Kidney glomerular epithelial cell (primary cell): ENCODE data around the gene PKD1L1.

Experiments
- DNase-seq: peaks from one replicate; lab custom pipeline; 2025; lab: John Stamatoyannopoulos, UW

The PKD1L1 gene

DNA sequence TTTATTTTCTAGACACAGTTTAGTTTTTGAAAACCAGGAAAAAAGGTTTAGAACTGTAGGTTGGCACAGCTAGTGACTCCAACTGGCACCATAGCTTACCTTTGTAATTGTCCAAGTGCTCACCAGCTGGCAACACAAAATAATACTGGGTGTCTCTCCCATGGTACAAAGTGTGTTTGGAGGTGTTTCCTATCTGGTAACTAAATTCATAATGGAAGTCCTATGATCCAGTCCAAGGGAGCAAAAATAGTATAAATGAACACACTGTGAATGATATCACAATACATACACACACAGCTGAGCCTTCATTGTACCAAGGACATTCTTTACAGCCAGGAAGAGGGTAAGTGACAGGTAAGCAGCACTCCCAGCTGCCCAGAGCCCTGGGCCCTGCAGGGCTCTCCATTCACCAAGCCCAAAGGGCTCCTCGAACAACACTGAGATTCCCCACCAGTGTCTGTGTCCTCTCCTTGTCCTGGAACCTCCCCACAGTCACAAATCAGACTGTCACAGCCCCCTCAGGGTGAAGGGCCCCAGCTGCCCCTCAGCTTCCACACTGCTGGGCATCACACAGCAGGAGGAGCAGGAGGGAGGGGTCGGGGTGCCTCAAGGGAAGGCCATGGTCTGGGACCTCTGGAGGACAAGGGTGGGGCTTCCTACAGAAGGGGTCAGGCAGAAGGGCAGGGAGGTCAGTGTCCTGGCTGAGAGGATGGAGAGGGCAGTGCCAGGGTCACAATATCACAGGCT is 72.1 kb downstream of the PKD1L1 start:
- no peak for DNase-seq

DNA sequence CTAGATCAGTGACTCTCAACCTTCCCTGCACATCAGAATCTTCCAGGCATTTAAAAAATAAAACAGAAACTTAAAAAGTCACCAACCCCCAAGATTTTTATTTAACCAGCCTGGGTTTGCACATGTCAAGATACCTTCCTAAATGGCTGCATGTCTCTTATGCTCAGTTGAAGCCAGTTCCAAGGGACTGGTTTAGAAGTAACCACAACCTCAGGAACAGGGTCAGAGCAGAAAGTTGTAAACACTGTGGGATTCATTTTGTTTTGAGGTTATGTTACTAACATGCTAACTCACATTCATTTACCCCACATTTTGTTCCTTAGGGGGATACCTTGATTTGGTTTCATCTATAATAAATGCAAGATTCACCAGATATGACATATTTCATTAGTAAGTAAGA is 72.9 kb downstream of the PKD1L1 start:
- no peak for DNase-seq

DNA sequence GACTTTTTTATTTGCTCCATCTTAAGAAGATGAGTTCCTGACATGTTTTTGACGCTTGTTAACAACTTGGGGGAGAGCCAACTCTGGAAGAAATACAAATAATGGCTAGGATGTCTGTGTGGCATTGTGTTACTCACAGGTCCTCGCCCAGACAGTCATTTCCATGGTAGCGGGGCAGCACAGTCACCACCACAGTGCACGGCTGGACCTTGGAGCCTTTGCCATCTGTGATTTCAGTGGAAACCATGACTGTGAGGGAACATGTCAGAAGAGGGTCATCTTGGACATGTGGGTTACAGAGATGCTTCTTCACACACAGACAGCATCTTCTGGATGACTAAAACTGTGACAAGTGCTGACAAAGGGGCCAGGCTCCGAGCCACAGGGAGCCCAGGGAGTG is 74.5 kb downstream of the PKD1L1 start:
- DNase-seq = peak; percentile 9

GRCh38 chr7:47867286-47867685 is 81.0 kb downstream of the PKD1L1 start:
- DNase-seq = no peak

DNA sequence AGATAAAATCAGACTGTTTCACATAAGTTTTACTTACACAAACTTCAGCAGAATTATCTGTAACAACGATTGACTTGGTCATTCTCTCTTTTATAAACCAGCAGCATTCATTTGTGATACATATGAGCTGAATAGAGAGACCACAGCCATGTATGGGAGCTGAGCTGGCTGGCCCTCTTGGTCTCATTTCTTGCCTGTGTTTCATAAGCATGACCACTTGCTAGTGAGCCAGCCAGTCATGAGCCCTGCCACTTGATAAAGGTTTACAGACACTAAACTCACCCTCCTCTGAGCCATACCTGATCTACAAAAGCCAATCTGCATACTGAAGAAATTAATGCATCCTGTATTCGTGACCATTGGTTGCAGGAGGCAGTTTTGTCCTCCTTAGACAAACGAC is 82.1 kb downstream of the PKD1L1 start:
- DNase-seq = no peak

- no peak for DNase-seq
These were observed 95.7 kb downstream of the PKD1L1 start for GRCh38 chr7:47852330-47853245.

GRCh38 chr7:47847207-47847606 is 101.1 kb downstream of the PKD1L1 start:
- no peak for DNase-seq

DNA sequence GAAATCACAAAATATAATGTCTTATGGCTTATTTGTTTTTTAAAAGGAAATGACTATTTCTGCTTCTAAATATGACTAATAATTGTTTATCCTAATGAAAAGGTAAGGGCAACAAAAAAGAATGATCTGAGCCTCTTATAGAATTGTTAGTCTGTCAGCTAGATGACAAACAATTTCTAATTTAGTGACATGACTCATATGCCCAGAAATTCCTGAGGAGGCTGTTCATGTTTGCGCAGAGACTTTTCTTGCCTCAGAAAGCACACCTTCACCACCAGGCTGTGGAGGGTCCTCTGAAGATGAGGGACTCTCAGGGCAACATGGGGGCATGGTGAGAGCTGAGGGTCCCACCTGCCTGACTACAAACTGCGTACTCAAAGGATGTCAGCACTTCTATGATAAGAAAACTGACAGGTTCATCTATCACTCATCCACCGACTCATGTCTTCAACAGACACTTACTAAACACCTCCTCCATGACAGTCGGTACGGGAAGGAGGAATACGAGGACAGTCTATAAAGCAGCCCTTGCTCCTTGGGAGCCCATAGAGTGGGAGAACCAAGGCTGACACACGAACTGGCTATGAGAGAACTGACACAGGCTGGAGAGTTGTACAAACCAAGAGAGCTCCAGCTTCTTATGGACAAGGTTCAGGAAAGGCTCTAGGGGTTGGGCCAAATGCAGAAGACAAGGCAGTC is 102.0 kb downstream of the PKD1L1 start:
- DNase-seq = peak; percentile 41

- DNase-seq = no peak
These were observed 104.0 kb downstream of the PKD1L1 start for GRCh38 chr7:47844311-47844710.

GRCh38 chr7:47843291-47843690 is 105.0 kb downstream of the PKD1L1 start:
- no peak for DNase-seq

DNA sequence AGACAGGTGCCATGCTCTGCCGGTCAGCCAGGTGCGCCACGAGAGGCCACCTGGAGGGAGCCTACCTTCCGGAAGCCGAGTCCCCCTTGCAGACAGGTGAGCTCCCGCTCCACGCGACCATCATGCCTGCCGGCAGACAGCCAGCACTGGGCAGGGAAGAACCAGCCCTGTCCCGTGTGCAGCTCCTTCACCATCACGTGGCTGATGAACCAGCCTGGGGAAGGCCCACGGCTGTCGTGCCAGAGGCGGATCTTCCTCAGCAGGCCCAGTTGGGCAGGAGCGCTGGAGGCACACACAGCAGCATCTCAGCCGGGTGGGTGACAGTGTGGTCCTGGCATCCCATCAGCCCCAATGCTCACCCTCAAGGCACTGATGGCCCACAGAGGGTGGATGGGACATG is 108.9 kb downstream of the PKD1L1 start:
- no peak for DNase-seq

- DNase-seq = no peak
These were observed 110.4 kb downstream of the PKD1L1 start for GRCh38 chr7:47837826-47838225.

- DNase-seq = no peak
These were observed 111.6 kb downstream of the PKD1L1 start for GRCh38 chr7:47836503-47837202.

DNA sequence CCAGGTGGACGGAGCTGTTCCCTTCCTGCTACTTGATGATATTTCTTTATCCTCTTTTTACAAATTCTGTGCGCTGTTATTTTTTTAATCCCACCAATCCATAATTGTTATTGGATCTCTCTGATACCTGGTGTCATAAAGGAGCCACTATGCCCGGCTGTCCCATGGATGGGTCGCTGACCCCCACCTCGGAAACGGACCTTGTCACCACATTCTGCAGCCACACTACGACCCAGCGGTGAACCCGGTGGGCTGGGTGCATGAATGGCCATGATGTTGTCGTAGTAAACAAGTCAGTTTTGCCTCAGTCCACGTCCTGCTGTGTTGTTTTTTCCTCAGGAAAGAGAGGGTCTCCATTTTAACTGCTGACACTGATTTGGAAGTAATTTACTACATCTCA is 112.2 kb downstream of the PKD1L1 start:
- DNase-seq = no peak

GRCh38 chr7:47833211-47833610 is 115.1 kb downstream of the PKD1L1 start:
- no peak for DNase-seq

DNA sequence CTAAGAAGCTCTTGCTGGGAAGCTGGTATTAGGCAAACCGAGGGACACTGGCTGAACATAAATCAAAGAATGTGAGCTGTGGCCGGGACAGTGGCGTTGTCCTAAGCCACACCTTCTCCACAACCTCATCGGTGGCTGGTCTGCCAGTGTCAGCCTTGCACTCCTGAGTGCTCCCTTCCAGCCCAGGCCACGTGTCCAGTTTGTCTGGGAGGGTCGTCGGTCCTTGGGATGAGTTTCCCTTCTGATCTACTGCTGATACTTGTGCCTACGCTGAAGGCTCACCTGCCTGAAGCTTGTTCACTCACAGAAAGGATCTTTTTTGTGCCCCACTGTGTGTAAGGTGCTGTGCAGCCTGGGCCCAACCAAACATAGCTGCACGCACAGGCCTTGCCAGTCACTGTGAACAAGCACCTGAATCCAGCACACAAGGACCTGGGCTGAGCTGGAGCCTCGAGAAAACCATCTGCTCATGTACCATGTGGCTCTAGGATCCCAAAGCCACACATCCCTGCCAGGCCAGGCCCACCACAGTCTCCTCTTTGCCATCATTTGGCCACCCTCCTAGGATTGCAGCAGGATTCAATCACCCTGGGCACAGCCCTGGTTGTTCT is 116.1 kb downstream of the PKD1L1 start:
- DNase-seq = no peak

DNA sequence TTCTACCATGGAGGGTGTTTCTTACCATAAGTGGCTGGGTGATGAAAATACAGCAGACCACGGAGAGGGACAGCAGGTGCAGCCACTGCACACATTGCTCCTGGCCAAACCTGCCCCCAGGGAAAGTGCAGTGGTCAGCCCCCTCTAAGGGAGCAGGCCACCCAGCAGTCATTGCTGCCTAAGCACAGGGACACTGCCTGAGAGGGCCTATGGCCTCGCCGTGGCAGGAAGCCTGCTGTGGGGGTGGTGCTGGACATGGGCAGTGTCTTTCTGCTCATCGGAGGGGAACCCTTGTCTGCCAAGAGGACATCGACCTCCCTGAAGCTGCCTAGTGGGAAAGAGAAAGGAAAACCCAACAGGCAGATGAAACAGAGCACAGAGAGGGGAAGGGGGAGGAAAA is 118.3 kb downstream of the PKD1L1 start:
- DNase-seq = no peak

DNA sequence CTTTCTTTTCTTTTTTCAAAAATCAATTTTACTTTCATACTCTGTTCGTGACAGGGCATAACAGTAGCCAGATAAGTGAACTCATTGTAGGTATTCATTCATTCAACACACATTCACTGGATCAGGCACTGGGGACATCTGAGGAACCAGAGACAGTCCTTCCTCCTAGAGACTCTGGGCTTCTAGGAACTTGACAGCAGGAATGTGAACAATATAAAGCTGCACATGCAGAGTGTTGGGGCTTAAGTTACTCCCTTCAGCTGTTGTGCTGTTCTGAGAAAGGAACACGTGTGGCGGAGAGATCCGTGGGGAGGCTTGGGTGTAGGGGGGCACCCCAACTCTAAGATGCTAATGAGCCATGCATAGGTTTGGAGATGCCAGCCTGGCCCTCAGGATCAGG is 120.4 kb downstream of the PKD1L1 start:
- DNase-seq = no peak

DNA sequence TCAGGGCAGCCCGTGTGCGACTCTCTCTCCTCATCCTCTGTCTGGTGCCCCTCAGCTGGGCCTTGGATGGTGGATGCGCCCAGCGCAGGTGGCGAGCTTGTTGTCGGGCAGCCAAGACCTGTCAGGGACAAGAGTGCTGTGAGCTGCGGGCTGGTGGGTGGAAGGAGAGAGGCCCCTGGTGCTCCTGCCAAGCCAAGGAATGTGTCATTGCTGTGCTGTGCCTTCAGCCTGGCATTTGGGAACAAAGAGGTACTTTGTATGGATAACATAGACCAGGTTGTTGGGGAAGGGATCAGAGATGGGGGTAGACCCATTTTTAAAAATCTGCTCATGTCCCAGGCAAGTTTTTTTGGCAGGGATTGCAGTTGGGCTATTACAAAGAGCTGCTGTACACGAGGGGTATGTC is 120.9 kb downstream of the PKD1L1 start:
- DNase-seq = no peak

DNA sequence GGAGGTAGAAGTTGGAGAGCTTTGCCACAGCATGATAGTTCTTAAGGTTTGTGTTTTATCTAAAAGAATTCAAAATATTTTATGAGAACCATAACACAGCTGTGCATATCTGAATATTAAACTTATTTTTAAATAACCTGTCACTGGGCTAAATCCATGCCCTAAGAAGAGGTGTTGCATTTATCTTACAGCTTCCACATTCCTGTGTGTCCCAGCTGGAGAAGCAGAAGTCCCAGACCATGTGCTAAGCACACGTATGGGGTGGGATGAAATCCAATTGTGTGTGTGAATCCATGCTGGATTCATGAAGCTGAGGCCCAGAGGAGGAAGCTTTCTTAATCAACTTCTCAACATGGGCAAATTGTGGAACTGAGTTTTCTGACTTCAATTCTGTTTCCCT is 121.5 kb downstream of the PKD1L1 start:
- no peak for DNase-seq

GRCh38 chr7:47819607-47819920 is 128.7 kb downstream of the PKD1L1 start:
- DNase-seq = no peak
